GM18505 (cell line): Measurements from ENCODE around the gene ZSCAN5B.
"Not testable (repeated sequence)": the region's sequence is repeated elsewhere in the genome, so short reads cannot be mapped to it uniquely, and the experiment has no call there.

Experiments used
- ATAC-seq: cut with Tn5 transposase; IDR thresholded peaks from one replicate; pipeline ENCODE4 v1.9.1; 2021; ENCODE audit not compliant: unreplicated experiment
- POLR2A ChIP-seq: IDR thresholded peaks from 4 replicates; pipeline ENCODE4 v1.6.1; 2011; ENCODE audit warnings: borderline replicate concordance; ENCODE audit not compliant: insufficient read depth, insufficient read length; ENCODE audit errors: extremely low read depth

Gene ZSCAN5B, protein sequence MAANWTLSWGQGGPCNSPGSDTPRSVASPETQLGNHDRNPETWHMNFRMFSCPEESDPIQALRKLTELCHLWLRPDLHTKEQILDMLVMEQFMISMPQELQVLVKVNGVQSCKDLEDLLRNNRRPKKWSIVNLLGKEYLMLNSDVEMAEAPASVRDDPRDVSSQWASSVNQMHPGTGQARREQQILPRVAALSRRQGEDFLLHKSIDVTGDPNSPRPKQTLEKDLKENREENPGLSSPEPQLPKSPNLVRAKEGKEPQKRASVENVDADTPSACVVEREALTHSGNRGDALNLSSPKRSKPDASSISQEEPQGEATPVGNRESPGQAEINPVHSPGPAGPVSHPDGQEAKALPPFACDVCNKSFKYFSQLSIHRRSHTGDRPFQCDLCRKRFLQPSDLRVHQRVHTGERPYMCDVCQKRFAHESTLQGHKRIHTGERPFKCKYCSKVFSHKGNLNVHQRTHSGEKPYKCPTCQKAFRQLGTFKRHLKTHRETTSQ

DNA sequence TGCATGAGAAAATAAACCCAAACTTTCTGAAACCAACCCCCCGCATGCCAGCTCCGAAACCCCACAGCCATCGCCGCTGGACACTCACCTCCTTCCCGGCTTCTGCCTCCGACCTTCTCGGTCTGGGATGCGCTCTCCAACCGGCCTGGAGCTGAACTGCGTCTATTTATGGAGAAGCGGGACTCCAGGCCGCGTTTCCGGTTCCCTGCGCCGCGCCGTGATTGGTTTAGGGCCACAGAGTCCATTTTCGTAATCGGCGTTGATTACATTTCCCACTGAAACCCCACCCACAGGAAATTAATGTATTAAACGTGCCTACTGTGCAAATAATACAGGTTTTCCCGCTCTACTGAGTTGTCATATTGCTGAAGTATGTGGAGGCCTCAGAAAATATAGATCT lies at the start of gene ZSCAN5B:
TSS of gene ZSCAN5B (minus strand) at position 138 of the 400 bp plus-strand sequence. CDS start 4,731 bp downstream, outside the sequence.
- not testable (repeated sequence) for ATAC-seq

DNA sequence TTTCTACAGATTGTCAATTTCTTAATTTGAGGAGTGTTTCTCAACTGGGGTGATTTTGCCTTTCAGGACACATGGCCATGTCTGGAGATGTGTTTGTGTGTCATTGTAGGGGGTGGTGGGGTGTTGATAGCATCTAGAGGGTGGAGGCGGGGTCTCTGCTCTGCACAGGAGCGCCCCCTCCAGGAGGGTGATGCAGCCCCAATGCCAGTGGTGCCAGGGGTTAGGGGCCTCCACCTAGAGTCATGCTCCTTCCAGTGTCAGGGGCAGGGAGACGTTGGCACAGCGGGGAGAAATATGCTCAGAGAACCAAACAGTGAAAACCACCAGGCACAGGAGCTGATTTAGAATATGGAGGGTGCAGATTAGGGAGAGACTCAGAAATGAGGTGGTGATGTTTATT lies 48.2 kb upstream of the ZSCAN5B start:
- ATAC-seq: not testable (repeated sequence)

DNA sequence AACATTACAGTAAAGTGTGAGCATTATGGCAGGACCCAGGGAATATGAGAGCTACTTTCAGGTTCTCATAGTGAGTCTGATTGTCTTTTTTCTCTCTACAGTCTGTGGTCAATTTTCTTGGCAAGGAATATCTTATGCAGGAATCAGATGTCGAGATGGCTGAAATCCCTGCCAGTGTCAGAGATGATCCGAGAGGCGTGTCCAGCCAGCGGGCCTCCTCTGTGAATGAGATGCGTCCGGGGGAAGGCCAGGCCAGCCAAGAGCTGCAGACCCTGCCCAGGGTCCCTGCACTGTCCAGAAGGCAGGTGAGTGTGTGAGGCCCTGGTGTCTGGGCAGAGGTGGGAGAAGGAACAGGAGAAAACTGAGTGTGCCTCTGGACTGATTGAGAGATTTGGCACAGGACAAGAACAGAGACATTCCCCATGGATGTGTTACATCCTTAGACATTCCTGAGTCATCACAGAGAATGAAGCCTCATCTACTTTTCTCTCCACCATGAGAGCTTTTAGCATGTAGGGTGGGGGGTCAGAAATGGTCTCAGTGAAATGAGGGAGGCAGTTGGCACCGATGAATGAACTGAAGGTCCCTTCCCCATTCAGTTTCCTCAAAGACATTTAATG lies 47.6 kb upstream of the ZSCAN5B start:
- no peak for ATAC-seq

DNA sequence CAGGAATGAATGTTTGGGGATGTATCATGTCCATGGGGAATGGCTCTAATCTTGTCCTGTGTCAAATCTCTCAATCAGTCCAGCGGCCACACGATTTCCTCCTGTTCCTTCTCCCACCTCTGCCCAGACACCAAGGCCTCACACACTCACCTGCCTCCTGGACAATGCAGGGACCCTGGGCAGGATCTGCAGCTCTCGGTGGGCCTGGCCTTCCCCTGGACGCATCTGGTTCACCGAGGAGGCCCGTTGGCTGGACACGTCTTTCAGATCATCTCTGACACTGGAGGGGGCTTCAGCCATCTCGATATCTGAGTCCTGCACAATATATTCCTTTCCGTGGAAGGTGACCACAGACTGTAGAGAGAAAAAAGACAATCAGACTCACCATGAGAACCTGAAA lies 25.9 kb upstream of the ZSCAN5B start:
- ATAC-seq: no peak
- TF ChIP-seq POLR2A: no peak

More for the DNA sequence above, 47.6 kb upstream of the ZSCAN5B start:
- TF ChIP-seq POLR2A: no peak

DNA sequence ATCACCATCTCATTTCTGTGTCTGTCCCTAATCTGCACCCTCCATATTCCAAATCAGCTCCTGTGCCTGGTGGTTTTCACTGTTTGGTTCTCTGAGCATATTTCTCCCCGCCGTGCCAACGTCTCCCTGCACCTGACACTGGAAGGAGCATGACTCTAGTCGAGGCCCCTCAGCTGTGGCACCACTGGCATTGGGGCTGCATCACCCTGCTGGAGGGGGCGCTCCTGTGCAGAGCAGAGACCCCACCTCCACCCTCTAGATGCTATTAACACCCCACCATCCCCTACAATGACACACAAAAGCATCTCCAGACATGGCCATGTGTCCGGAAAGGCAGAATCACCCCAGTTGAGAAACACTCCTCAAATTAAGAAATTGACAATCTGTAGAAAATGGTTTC lies 25.3 kb upstream of the ZSCAN5B start:
- ATAC-seq: no peak
- no peak for TF ChIP-seq POLR2A

DNA sequence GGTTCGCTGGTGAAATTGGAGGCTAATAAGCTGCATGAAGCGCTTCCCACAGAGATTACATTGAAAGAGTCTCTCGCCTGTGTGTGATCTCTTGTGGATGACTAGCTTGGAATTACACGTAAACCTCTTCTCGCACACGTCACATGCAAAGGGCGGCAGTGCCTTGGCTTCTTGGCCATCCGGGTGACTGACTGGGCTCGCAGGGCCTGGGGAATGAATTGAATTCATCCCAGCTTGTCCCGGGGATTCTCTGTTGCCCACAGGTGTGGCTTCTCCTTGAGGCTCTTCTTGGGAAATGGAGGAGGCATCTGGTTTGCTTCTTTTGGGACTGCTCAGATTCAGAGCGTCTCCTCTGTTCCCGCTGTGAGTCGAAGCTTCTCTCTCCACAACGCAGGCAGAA lies 24.3 kb upstream of the ZSCAN5B start:
- no peak for TF ChIP-seq POLR2A
- no peak for ATAC-seq

DNA sequence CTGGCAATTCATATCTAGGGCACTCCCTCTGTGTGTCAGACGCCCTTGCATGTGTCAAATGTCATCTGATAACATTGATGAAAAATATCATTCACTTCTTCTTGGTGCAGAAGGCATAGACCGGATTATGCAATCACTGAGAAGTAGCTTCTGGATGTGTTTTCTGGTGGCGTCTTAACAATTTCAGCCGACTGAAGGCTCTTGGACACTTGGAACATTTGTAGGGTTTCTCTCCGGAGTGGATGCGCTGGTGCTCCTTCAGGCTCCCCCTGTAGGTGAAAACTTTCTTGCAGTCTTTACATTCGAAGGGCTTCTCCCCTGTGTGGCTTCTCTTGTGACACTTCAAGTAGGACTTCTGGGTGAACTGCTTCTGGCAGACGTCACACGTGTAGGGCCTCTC lies 23.9 kb upstream of the ZSCAN5B start:
- ATAC-seq: not testable (repeated sequence)

DNA sequence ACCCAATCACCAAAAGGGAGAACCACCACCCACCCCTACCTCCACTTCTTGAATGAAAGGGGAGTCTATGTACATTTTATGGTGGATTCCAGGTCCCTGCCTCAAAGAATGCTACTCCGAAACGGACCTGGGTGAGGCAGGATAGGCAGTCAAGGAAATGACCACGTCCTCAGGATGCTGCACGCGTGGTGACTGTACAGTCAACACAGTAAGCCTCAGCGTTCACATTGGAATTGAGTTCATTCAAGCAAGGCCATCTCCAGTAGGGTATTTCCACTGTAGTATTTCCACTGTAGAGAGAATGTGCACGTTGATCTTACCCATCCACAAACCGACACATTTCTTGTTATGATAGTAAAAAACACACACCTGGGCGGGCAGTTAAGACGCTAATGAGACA lies 21.4 kb upstream of the ZSCAN5B start:
- ATAC-seq: no peak
- TF ChIP-seq POLR2A: no peak

DNA sequence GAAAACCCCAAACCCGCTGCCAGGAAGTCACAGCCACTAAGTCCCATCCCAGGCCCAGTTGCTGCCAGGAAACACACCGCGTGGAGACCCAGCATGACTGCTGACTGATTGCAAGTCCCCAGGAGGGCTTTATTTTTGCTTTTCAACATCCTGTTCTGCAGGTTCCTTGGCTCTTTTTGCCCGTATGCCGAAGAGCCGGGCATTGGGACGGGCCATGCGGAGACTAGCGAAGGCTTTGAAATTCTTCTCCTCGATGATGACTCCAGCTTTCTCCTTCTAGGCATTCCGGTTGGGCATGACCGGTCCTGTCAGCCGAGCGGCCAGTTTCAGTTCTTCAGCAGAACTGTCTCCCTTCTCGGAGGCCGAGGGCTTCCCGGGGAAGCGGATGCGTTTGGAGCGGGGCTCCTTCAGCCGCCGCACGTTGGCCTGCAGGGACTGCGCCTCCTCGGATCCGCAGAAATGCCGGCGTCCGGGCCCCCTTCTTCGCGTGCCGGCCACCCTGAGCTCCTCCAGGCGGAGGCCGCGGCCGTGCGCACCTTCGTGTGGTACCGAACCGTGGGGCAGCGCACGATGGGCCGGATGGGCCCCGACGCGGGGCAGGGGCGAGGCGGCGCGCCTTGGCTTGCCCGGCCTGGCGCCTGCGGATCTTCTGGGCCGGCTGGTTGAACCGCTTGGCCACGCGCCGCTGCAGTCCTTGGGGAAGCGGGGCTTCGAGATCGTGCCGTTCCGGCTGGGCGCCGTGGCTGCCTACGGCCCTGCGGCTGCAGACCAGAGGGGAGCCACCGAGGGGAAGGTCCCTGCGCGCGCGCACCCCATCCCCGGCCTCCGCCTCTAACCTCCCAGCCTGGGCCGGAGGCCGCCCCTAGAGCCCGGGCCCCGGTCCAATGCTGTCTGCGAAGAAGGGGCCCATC lies 19.7 kb upstream of the ZSCAN5B start:
- ATAC-seq: no peak
- no peak for TF ChIP-seq POLR2A

DNA sequence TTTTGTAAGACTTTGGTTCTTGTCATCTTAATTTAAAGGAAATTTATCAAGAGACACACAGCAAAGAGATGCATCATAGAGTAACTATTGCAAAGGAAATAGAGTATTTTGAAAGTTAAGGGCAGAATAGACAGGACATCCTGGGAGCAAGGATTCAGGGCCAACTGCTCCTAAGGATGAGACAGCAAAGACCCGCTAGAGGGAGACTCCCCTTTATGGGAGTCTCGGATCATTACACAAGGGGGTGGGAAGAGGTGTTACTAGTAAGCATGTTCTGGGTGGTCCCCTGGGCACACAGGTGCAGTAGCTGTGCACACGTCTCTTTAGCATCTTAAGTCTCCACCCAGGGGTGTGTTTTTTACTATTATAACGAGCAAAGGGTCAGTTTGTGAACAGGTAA lies 14.1 kb upstream of the ZSCAN5B start:
- ATAC-seq: no peak
- TF ChIP-seq POLR2A: no peak

DNA sequence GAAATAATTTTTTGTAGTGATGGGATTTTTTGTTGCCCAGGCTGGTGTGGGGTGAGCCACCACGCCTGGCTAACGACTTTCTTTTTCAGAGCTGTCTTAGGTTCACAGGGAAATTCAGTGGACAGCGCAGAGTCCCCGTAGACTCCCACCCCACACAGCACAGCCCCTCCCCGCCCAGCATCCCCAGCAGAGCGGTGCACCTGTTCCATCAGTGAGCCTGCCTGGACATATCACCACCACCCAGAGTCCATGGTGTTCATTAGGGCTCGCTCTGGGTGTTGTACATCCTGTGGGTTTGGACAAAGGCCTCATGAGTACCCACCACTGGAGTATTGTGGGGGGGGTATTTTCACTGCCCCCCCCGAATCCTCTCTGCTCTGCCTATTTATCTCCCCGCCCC lies 12.5 kb upstream of the ZSCAN5B start:
- not testable (repeated sequence) for ATAC-seq

DNA sequence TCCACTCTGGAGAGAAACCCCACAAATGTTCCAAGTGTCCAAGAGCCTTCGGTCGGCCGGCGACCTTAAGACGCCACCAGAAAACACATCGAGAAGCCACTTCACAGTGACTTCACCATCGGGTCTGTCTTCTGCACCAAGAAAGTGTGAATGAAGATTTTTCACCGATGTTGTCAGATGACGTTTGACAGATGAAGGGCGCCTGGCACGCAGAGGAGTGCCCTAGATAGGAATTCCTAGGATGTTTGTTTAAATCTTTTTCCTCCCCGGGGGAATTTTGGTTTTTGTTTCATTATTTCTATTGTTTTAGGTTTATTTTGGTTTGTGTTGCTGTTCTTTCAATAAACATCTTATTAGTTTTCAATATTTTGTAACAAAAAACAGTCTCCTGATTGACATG lies 11.5 kb upstream of the ZSCAN5B start:
- TF ChIP-seq POLR2A: no peak
- ATAC-seq: no peak

DNA sequence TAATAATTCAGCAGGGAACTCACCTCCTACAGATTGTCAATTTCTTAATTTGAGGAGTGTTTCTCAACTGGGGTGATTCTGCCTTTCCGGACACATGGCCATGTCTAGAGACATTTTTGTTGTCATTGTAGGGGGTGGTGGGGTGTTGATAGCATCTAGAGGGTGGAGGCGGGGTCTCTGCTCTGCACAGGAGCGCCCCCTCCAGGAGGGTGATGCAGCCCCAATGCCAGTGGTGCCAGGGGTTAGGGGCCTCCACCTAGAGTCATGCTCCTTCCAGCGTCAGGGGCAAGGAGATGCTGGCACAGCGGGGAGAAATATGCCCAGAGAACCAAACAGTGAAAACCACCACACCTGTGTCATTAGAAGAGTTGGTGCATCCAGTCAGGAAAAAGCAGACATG lies 10.0 kb upstream of the ZSCAN5B start:
- not testable (repeated sequence) for ATAC-seq

DNA sequence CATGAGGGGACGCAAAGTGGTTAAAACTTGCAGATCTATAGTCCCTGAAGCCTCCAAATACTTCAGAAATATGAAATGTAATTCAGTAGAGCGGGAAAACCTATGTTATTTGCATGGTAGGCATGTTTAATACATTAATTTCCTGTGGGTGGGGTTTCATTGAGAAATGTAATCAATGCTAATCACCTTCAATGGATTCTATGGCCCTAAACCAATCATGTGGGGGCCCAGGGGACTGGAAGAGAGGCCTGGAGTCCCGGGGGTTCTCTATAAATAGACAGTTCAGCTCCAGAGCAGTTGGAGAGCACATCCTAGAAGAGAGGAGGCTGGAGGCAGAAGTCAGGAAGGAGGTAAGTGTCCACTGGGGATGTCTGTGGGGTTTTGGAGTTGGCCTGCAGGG lies 4.4 kb upstream of the ZSCAN5B start, which contains the start of gene ZSCAN5C:
TSS of gene ZSCAN5C (plus strand) at position 301 of the 400 bp plus-strand sequence. CDS start 3,641 bp downstream, outside the sequence.
- ATAC-seq: no peak
- no peak for TF ChIP-seq POLR2A
